DOHH2 (cell line): Measurements from ENCODE around the gene PCDH7.

Source experiments
- H3F3A ChIP-seq: fragments of 200-600 bp; sonication (generic), shearing (Covaris generic); 2 replicates; pipeline ENCODE4 v1.6.0; 2016; ENCODE audit warnings: antibody characterized with exemption, mild to moderate bottlenecking; ENCODE audit not compliant: control insufficient read depth, insufficient read depth
- H3K27ac ChIP-seq: fragments of 200-600 bp; sonication (generic); 2 replicates; pipeline ENCODE4 v1.5.1; 2014; ENCODE audit warnings: low read depth, mild to moderate bottlenecking, low read length, moderate library complexity
- H3K27me3 ChIP-seq: fragments of 200-600 bp; sonication (generic); 2 replicates; pipeline ENCODE4 v1.6.1; 2014; ENCODE audit warnings: mild to moderate bottlenecking, low read length, mixed read lengths; ENCODE audit not compliant: control insufficient read depth
- H3K36me3 ChIP-seq: fragments of 200-600 bp; sonication (generic); 2 replicates; pipeline ENCODE4 v1.6.1; 2014; ENCODE audit warnings: mild to moderate bottlenecking, low read length, moderate library complexity, mixed read lengths; ENCODE audit not compliant: control insufficient read depth
- H3K4me1 ChIP-seq: fragments of 200-600 bp; sonication (generic); 2 replicates; pipeline ENCODE4 v1.6.1; 2014; ENCODE audit warnings: mild to moderate bottlenecking, low read length, mixed read lengths; ENCODE audit not compliant: control insufficient read depth
- H3K4me2 ChIP-seq: fragments of 200-600 bp; sonication (generic); 2 replicates; pipeline ENCODE4 v1.6.0; 2014; ENCODE audit warnings: mild to moderate bottlenecking, low read length, moderate library complexity
- H3K4me3 ChIP-seq: fragments of 200-600 bp; sonication (generic); 2 replicates; pipeline ENCODE4 v1.5.1; 2014; ENCODE audit warnings: mild to moderate bottlenecking, low read length, mixed read lengths
- H3K79me2 ChIP-seq: fragments of 200-600 bp; sonication (generic); 2 replicates; pipeline ENCODE4 v1.6.1; 2014; ENCODE audit warnings: mild to moderate bottlenecking, low read length, mixed read lengths; ENCODE audit not compliant: control insufficient read depth
- H3K9me2 ChIP-seq: fragments of 200-600 bp; sonication (generic); replicated peaks from 2 replicates; pipeline ENCODE4 v1.6.1; 2014; ENCODE audit warnings: mild to moderate bottlenecking, low read length, mixed read lengths; ENCODE audit not compliant: control insufficient read depth
- H3K9me3 ChIP-seq: fragments of 200-600 bp; sonication (generic); 2 replicates; pipeline ENCODE4 v1.6.1; 2014; ENCODE audit warnings: antibody characterized with exemption, low read length, mixed read lengths; ENCODE audit not compliant: control insufficient read depth, insufficient read depth
- H4K20me1 ChIP-seq: fragments of 200-600 bp; sonication (generic); 2 replicates; pipeline ENCODE4 v1.6.0; 2014; ENCODE audit warnings: low read depth, mild to moderate bottlenecking, antibody characterized with exemption, low read length, moderate library complexity; ENCODE audit not compliant: control insufficient read depth, insufficient read depth
- CTCF ChIP-seq: fragments of 200-600 bp; sonication (generic); IDR thresholded peaks from one replicate; pipeline ENCODE4 v1.5.1; 2014; ENCODE audit warnings: antibody characterized with exemption, mild to moderate bottlenecking, low read depth, low read length; ENCODE audit not compliant: poor library complexity, severe bottlenecking
- EZH2phosphoT487 ChIP-seq: fragments of 200-600 bp; sonication (generic); IDR thresholded peaks from 2 replicates; pipeline ENCODE4 v1.6.1; 2017; ENCODE audit warnings: borderline replicate concordance, mild to moderate bottlenecking, antibody characterized with exemption, low read length, moderate library complexity, mixed read lengths

The PCDH7 gene

DNA sequence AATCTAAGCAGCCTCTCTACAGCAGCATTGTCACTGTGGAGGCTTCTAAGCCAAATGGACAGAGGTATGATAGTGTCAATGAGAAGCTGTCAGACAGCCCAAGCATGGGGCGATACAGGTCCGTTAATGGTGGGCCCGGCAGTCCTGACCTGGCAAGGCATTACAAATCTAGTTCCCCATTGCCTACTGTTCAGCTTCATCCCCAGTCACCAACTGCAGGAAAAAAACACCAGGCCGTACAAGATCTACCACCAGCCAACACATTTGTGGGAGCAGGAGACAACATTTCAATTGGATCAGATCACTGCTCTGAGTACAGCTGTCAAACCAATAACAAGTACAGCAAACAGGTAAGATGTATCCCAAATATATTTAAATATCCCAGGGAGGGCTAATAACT is 4.1 kb downstream of the PCDH7 start:
- TF ChIP-seq EZH2phosphoT487 (no peak), CTCF (no peak)
- H3F3A ChIP-seq = no peaks in the 10 kb centered on the region; the same call in 1 of the 2 replicates
- H3K4me2 ChIP-seq = peak overlapping the region; percentile 47
- H3K9me2 ChIP-seq = no peaks in the 10 kb centered on the region
- H3K79me2 ChIP-seq = peaks cover 86% of the 10 kb centered on the region
- H4K20me1 ChIP-seq = no peaks in the 10 kb centered on the region
- H3K4me3 ChIP-seq = peak overlapping the region; percentile 65
- H3K27me3 ChIP-seq = no peaks in the 10 kb centered on the region
- H3K27ac ChIP-seq = no peak overlapping the region
- H3K9me3 ChIP-seq = peaks cover 8% of the 10 kb centered on the region; the same call in 1 of the 2 replicates
- peaks cover 27% of the 10 kb centered on the region for H3K4me1 ChIP-seq
- H3K36me3 ChIP-seq = peaks cover 30% of the 10 kb centered on the region

GRCh38 chr4:30725562-30725961 is 5.4 kb downstream of the PCDH7 start:
- no peaks in the 10 kb centered on the region for H4K20me1 ChIP-seq
- no peaks in the 10 kb centered on the region for H3K27me3 ChIP-seq
- H3K9me3 ChIP-seq = peaks cover 8% of the 10 kb centered on the region; the same call in 1 of the 2 replicates
- no peaks in the 10 kb centered on the region for H3F3A ChIP-seq
- peaks cover 30% of the 10 kb centered on the region for H3K36me3 ChIP-seq
- H3K4me1 ChIP-seq = peaks cover 27% of the 10 kb centered on the region
- H3K4me2 ChIP-seq = peak overlapping the region; percentile 47
- peaks cover 87% of the 10 kb centered on the region for H3K79me2 ChIP-seq
- TF ChIP-seq EZH2phosphoT487 (no peak), CTCF (no peak)
- H3K9me2 ChIP-seq = no peaks in the 10 kb centered on the region
- H3K4me3 ChIP-seq = peak overlapping the region; percentile 65
- H3K27ac ChIP-seq = no peak overlapping the region

- no peaks in the 10 kb centered on the region for H4K20me1 ChIP-seq
- peaks cover 30% of the 10 kb centered on the region for H3K36me3 ChIP-seq
- peak overlapping the region; percentile 50 for H3K4me3 ChIP-seq
- H3F3A ChIP-seq = no peaks in the 10 kb centered on the region
- TF ChIP-seq CTCF (no peak), EZH2phosphoT487 (no peak)
- peaks cover 8% of the 10 kb centered on the region; the same call in 1 of the 2 replicates for H3K9me3 ChIP-seq
- peak overlapping the region; percentile 47 for H3K4me2 ChIP-seq
- no peaks in the 10 kb centered on the region for H3K9me2 ChIP-seq
- H3K79me2 ChIP-seq = peaks cover 84% of the 10 kb centered on the region
- H3K27me3 ChIP-seq = no peaks in the 10 kb centered on the region
- H3K27ac ChIP-seq = no peak overlapping the region
- peaks cover 27% of the 10 kb centered on the region for H3K4me1 ChIP-seq
These were observed 6.0 kb downstream of the PCDH7 start for GRCh38 chr4:30726090-30726675.
